Calu3 (cell line): ENCODE measurements around the gene TPMT. TPM values are rescaled to one million over a fixed set of nuclear protein-coding genes. Genes with fewer than 3 reads are reported as not detected.

Experiments used
- BruUV-seq: library from RNA; stranded (reverse); fragments of 400-500 nt; replicated peaks from 2 replicates; lab custom pipeline; 2021; lab: Mats Ljungman, UMichigan
- CTCF ChIA-PET: fragments of 300-600 bp; sonication (Branson Sonifier 250); formaldehyde crosslinking; loops from one replicate; lab custom pipeline; 2022; ENCODE audit warnings: antibody characterized with exemption; lab: Charles Lee
- DNase-seq: peaks from one replicate; pipeline ENCODE4 v3.0.0; 2022
- H3K27ac Mint-ChIP-seq: one replicate; pipeline ENCODE4 v1.8.0; 2022; ENCODE audit warnings: mixed read lengths; ENCODE audit not compliant: unreplicated experiment
- H3K27me3 Mint-ChIP-seq: one replicate; pipeline ENCODE4 v1.8.0; 2022; ENCODE audit warnings: mixed read lengths; ENCODE audit not compliant: unreplicated experiment
- H3K36me3 Mint-ChIP-seq: one replicate; pipeline ENCODE4 v1.8.0; 2022; ENCODE audit warnings: mild to moderate bottlenecking, moderate library complexity, mixed read lengths; ENCODE audit not compliant: insufficient read depth, unreplicated experiment
- H3K4me1 Mint-ChIP-seq: one replicate; pipeline ENCODE4 v1.8.0; 2022; ENCODE audit warnings: mild to moderate bottlenecking, low read depth, mixed read lengths; ENCODE audit not compliant: unreplicated experiment
- H3K4me3 Mint-ChIP-seq: one replicate; pipeline ENCODE4 v1.8.0; 2022; ENCODE audit warnings: mild to moderate bottlenecking, low read depth, moderate library complexity, mixed read lengths; ENCODE audit not compliant: unreplicated experiment
- H3K9me3 Mint-ChIP-seq: one replicate; pipeline ENCODE4 v1.8.0; 2022; ENCODE audit warnings: low read depth, mixed read lengths; ENCODE audit not compliant: unreplicated experiment
- intact Hi-C: fragments of 100-400 bp; cut with micrococcal nuclease; formaldehyde crosslinking; loops from one replicate; pipeline ENCODE4 v1.10.0; 2022; ENCODE audit not compliant: unreplicated experiment
- total RNA-seq: library from RNA; stranded (reverse); gene quantifications from 2 replicates; pipeline ENCODE4 v1.2.3, GENCODE V29; 2022
- TF ChIP-seq, protein P1 (sequence below): fragments of 200-600 bp; IDR thresholded peaks from one replicate; pipeline ENCODE4 v1.8.0; 2022; ENCODE audit warnings: antibody characterized with exemption; ENCODE audit not compliant: unreplicated experiment

The TPMT gene
- total RNA-seq, 1 experiment from 2014 or later, result 7.6 TPM

DNA sequence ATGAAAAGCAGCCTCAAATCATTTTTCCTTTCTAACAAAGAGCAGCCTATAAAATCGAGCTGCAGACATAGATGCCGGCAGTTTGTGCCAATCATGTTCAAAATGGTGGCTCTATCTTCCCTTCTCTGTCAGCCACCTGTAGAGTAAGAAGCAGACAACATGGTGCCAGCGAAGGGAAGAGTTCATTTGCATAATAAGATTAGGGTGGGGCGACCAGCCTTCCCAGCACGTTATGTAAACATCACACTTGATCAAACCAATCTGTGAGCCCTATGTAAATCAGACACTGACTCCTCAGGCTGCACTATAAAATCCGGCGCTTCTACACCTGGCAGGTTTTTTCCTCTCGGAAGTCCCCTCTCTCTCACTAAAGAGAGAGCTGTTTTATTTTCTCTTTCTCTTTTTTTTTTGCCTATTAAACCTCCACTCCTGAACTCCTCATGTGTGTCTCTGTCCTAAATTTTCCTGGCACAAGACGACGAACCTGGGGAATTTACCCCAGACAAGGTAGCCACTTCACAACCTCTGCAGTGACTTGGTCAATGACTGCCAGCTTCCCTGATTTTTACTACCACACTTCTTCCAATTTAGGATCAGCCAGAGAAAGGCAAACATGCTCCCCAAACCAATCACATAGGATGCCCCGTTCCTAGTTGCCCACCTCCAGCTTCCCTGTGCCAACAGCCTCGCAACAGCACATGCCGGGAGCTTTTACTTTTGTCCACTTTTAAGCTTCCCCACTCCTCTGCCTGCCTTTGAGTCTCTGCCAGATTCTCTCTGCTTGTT lies 12.9 kb downstream of the TPMT start:
- peaks cover 5% of the 10 kb centered on the region for H3K36me3 Mint-ChIP-seq
- DNase-seq, result no peak
- TF ChIP-seq, protein P1, sequence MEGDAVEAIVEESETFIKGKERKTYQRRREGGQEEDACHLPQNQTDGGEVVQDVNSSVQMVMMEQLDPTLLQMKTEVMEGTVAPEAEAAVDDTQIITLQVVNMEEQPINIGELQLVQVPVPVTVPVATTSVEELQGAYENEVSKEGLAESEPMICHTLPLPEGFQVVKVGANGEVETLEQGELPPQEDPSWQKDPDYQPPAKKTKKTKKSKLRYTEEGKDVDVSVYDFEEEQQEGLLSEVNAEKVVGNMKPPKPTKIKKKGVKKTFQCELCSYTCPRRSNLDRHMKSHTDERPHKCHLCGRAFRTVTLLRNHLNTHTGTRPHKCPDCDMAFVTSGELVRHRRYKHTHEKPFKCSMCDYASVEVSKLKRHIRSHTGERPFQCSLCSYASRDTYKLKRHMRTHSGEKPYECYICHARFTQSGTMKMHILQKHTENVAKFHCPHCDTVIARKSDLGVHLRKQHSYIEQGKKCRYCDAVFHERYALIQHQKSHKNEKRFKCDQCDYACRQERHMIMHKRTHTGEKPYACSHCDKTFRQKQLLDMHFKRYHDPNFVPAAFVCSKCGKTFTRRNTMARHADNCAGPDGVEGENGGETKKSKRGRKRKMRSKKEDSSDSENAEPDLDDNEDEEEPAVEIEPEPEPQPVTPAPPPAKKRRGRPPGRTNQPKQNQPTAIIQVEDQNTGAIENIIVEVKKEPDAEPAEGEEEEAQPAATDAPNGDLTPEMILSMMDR, result no peak
- no peaks in the 10 kb centered on the region for H3K9me3 Mint-ChIP-seq
- H3K4me3 Mint-ChIP-seq, result no peak overlapping the region
- no peak overlapping the region for H3K27ac Mint-ChIP-seq
- no peaks in the 10 kb centered on the region for H3K4me1 Mint-ChIP-seq
- CTCF ChIA-PET, result no interaction called here
- BruUV-seq, result no TSS peak
- intact Hi-C loops, result no loop called here
- no peaks in the 10 kb centered on the region for H3K27me3 Mint-ChIP-seq

DNA sequence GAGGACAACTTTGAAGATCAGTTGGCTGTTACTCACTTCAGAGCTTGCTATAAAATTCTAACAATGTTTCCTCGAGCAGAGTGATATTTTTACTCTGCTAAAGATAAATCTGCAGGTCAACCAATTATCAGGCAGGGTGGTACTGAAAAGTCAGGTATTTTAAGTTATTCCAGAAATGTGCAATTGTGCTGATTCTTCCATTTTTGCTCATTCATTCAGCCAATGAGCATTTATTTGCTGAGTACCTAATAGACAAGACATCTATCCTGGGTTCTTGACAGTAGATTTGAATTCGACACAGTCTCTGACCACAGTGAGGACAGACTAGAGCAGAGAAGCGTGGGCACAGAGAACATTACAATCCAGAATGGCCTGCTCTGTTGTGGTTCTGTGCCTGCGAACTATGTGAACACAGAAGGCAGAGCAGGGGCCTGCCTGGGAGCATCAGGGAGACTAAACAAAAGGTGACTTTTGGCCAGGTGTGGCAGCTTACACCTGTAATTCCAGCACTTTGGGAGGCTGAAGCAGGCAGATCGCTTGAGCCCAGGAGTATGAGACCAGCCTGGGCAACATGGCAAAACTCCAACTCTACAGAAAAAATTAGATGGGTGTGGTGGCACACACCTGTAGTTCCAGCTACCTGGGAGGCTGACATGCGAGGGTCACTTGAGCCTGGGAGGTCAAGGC lies 14.8 kb downstream of the TPMT start:
- TF ChIP-seq, protein P1, result no peak
- CTCF ChIA-PET, result no interaction called here
- Mint-ChIP-seq H3K4me1 (no peaks in the 10 kb centered on the region), H3K27me3 (no peaks in the 10 kb centered on the region), H3K27ac (no peak overlapping the region), H3K9me3 (no peaks in the 10 kb centered on the region), H3K4me3 (no peak overlapping the region), H3K36me3 (peaks cover 5% of the 10 kb centered on the region)
- DNase-seq, result no peak
- no TSS peak for BruUV-seq
- intact Hi-C loops, result no loop called here

DNA sequence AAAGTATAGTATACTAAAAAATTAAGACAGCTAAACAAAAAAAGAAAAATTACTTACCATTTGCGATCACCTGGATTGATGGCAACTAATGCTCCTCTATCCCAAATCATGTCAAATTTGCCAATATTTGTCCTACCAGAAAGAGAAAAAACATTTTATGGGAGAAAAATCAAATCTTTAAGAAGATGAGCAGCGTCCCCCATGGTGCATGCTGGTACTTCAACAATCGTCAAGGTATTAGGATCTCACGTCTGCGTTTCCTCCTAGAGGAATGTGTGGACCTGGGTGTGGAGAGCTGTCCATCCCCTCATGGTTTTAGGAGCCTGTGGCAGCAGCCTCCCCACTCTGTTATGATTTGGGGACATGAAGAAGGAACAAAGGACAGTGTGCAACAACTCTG lies 16.0 kb downstream of the TPMT start:
- DNase-seq, result no peak
- Mint-ChIP-seq H3K27ac (no peak overlapping the region), H3K27me3 (no peaks in the 10 kb centered on the region), H3K36me3 (peaks cover 5% of the 10 kb centered on the region), H3K9me3 (no peaks in the 10 kb centered on the region), H3K4me3 (no peak overlapping the region), H3K4me1 (no peaks in the 10 kb centered on the region)
- CTCF ChIA-PET, result no interaction called here
- intact Hi-C loops, result no loop called here
- BruUV-seq, result no TSS peak
- TF ChIP-seq, protein P1, result no peak

DNA sequence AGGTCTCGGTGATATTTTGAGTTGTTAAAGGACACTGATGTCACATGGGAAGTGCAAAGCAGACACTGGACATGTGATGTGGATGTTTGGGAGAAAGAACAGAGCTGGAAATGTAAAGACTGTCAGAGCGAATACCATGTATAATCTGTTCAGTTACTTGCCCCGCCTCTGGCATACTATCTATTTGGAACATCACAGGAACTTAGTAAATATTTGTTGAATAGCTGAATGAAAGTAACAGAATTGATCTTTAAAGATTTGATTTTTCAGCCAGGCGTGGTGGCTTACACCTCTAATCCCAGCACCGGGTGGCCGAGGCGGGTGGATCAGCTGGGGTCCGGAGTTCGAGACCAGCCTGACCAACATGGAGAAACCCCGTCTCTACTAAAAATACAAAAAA lies 18.6 kb downstream of the TPMT start:
- BruUV-seq, result no TSS peak
- no peaks in the 10 kb centered on the region for H3K4me1 Mint-ChIP-seq
- DNase-seq, result no peak
- TF ChIP-seq, protein P1, result no peak
- H3K27ac Mint-ChIP-seq, result no peak overlapping the region
- no peaks in the 10 kb centered on the region for H3K9me3 Mint-ChIP-seq
- H3K36me3 Mint-ChIP-seq, result peaks cover 5% of the 10 kb centered on the region
- H3K4me3 Mint-ChIP-seq, result no peak overlapping the region
- intact Hi-C loops, result no loop called here
- CTCF ChIA-PET, result no interaction called here
- H3K27me3 Mint-ChIP-seq, result no peaks in the 10 kb centered on the region
